Lower lobe of right lung (tissue), 2 donors: ENCODE results near the gene SMIM17. TPM values are rescaled to one million over a fixed set of nuclear protein-coding genes. Genes with fewer than 3 reads are reported as not detected.

Experiments used
- ATAC-seq, 2 donors: fragments of 200-7000 bp; cut with Tn5 transposase; one replicate each; pipeline ENCODE4 v1.9.1; 2020 to 2022; ENCODE audit warnings: mild to moderate bottlenecking in 2 of 2, moderate library complexity in 2 of 2
- DNase-seq: peaks from one replicate; pipeline ENCODE4 v3.0.0-alpha.2; 2020
- H3K27ac ChIP-seq: fragments of 200-600 bp; one replicate; pipeline ENCODE4 v1.8.0; 2022
- H3K27me3 ChIP-seq: fragments of 200-600 bp; one replicate; pipeline ENCODE4 v1.8.0; 2022; ENCODE audit warnings: low read depth
- H3K36me3 ChIP-seq: fragments of 200-600 bp; one replicate; pipeline ENCODE4 v1.8.0; 2022; ENCODE audit warnings: mild to moderate bottlenecking
- H3K4me1 ChIP-seq: fragments of 200-600 bp; one replicate; pipeline ENCODE4 v1.8.0; 2022
- H3K4me3 ChIP-seq: fragments of 200-600 bp; one replicate; pipeline ENCODE4 v1.8.0; 2022; ENCODE audit warnings: mild to moderate bottlenecking
- H3K9me3 ChIP-seq: fragments of 200-600 bp; one replicate; pipeline ENCODE4 v1.8.0; 2022
- CTCF ChIP-seq: fragments of 200-600 bp; IDR thresholded peaks from one replicate; pipeline ENCODE4 v1.8.0; 2022; ENCODE audit warnings: antibody characterized with exemption, mild to moderate bottlenecking
- intact Hi-C: fragments of 100-400 bp; cut with DNase I; formaldehyde crosslinking; loops from one replicate; pipeline ENCODE4 v1.11.0; 2022
- total RNA-seq: library from RNA; stranded (reverse); fragmentation: NEBNext Ultra II Directional; extraction: Animal tissue kit (Norgen Biotek cat#: 25700); gene quantifications from one replicate; pipeline ENCODE4 v1.2.1, GENCODE V29; 2021
- donor health status: DM: no; HTN: yes; CAD: no; lungs with severe emphysema.

The SMIM17 gene
- total RNA-seq, 1 donor from 2014 or later, result not detected

- DNase-seq (no peak), ATAC-seq (no peak)
- H3K27me3 ChIP-seq, result no peaks in the 10 kb centered on the region
- TF ChIP-seq CTCF, result no peak
- intact Hi-C loops, result no loop called here
- H3K4me1 ChIP-seq, result no peaks in the 10 kb centered on the region
- no peak overlapping the region for H3K4me3 ChIP-seq
- H3K27ac ChIP-seq, result no peak overlapping the region
- no peaks in the 10 kb centered on the region for H3K36me3 ChIP-seq
- H3K9me3 ChIP-seq, result peaks cover 84% of the 10 kb centered on the region
Observed at GRCh38 chr19:56612737-56613136, 30.2 kb upstream of the SMIM17 start.

- Histone ChIP-seq H3K36me3 (no peaks in the 10 kb centered on the region), H3K4me1 (no peaks in the 10 kb centered on the region), H3K4me3 (no peak overlapping the region), H3K27me3 (no peaks in the 10 kb centered on the region), H3K9me3 (peaks cover 75% of the 10 kb centered on the region), H3K27ac (no peak overlapping the region)
- intact Hi-C loops, result no loop called here
- DNase-seq, result no peak
- ATAC-seq, result no peak
- no peak for TF ChIP-seq CTCF
Observed at GRCh38 chr19:56613639-56614038, 29.3 kb upstream of the SMIM17 start.

DNA sequence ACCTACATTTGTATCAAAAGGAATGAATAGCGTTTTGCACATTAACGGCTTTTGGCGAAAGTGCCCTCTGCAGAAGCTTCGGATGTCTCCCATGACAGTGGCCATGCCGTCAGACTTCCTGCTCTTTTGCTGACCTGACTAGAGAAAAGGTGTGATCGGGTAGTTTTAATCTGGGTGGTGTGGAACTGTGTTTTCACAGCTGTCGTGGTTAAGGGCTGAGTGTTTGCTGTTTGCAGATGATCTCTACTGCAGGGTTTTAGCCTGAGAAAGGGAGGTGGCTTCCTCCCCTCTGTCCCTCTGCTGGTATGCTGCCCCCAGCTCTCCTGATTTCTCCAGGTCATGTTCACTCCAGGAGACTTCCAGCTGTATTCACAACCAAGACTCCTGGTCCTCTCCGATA is 25.4 kb upstream of the SMIM17 start:
- Histone ChIP-seq H3K36me3 (peaks cover 10% of the 10 kb centered on the region), H3K9me3 (peaks cover 85% of the 10 kb centered on the region), H3K4me1 (no peaks in the 10 kb centered on the region), H3K27me3 (no peaks in the 10 kb centered on the region), H3K27ac (no peak overlapping the region), H3K4me3 (no peak overlapping the region)
- intact Hi-C loops, result no loop called here
- TF ChIP-seq CTCF, result no peak
- DNase-seq (no peak), ATAC-seq (no peak)

- no peak for DNase-seq
- H3K4me3 ChIP-seq, result no peak overlapping the region
Observed at GRCh38 chr19:56619121-56619520, 23.8 kb upstream of the SMIM17 start.

DNA sequence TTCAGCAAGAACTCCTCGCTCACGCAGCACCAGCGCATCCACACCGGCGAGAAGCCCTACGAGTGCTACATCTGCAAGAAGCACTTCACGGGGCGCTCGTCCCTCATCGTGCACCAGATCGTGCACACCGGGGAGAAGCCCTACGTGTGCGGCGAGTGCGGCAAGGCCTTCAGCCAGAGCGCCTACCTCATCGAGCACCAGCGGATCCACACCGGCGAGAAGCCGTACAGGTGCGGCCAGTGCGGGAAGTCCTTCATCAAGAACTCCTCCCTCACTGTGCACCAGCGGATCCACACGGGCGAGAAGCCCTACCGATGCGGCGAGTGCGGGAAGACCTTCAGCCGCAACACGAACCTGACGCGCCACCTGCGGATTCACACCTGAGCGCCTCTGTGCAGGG is 20.6 kb upstream of the SMIM17 start:
- Histone ChIP-seq H3K4me3 (no peak overlapping the region), H3K36me3 (peaks cover 15% of the 10 kb centered on the region), H3K27ac (no peak overlapping the region), H3K27me3 (no peaks in the 10 kb centered on the region), H3K4me1 (no peaks in the 10 kb centered on the region), H3K9me3 (peaks cover 80% of the 10 kb centered on the region)
- DNase-seq (no peak), ATAC-seq (no peak)
- TF ChIP-seq CTCF, result no peak
- intact Hi-C loops, result no loop called here

More at GRCh38 chr19:56619121-56619520, 23.8 kb upstream of the SMIM17 start:
- H3K27ac ChIP-seq, result no peak overlapping the region
- H3K4me1 ChIP-seq, result no peaks in the 10 kb centered on the region
- intact Hi-C loops, result no loop called here
- peaks cover 15% of the 10 kb centered on the region for H3K36me3 ChIP-seq
- no peak for TF ChIP-seq CTCF
- H3K9me3 ChIP-seq, result peaks cover 85% of the 10 kb centered on the region
- ATAC-seq, result no peak
- H3K27me3 ChIP-seq, result no peaks in the 10 kb centered on the region

DNA sequence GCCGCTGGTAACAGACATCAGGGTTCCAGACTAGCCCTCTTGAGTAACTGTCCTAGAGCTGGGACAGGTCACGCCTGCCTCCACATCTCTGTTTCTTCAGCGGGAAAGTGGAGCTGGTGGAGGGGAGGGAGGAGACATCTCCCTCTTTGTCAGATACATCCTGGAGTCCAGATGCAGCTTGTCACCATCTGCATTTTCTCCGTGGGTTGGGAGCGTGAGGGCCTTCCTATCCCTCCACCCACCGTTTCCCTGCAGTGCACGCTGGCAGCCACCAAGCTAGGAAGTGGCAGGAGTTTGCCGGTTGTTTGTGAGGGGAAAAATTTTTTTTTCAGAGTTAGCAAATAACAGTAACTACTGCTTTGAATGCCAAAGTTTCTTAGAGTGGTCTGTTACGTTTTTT is 20.0 kb upstream of the SMIM17 start:
- intact Hi-C loops, result no loop called here
- DNase-seq, result no peak
- no peak overlapping the region for H3K27ac ChIP-seq
- no peak for TF ChIP-seq CTCF
- H3K4me1 ChIP-seq, result no peaks in the 10 kb centered on the region
- H3K27me3 ChIP-seq, result no peaks in the 10 kb centered on the region
- peaks cover 15% of the 10 kb centered on the region for H3K36me3 ChIP-seq
- H3K9me3 ChIP-seq, result peaks cover 84% of the 10 kb centered on the region
- no peak for ATAC-seq
- H3K4me3 ChIP-seq, result no peak overlapping the region
